PC-9 (cell line): ENCODE data around the gene TAF1A. TPM values are rescaled to one million over a fixed set of nuclear protein-coding genes. Genes with fewer than 3 reads are reported as not detected.
A peak's percentile ranks its signal among the peaks of the same experiment; 100 is the strongest.

Experiments used
- BruUV-seq: library from RNA; stranded (reverse); fragments of 400-500 nt; replicated peaks from 2 replicates; lab custom pipeline; 2021; lab: Mats Ljungman, UMichigan
- CTCF ChIA-PET: fragments of 300-600 bp; sonication (Branson Sonifier 250); formaldehyde crosslinking; loops from one replicate; lab custom pipeline; 2022; ENCODE audit warnings: antibody characterized with exemption; lab: Charles Lee
- POLR2A ChIA-PET: fragments of 300-600 bp; sonication (Branson Sonifier 250); formaldehyde crosslinking; loops from one replicate; lab custom pipeline; 2022; ENCODE audit warnings: antibody characterized with exemption; ENCODE audit not compliant: unreplicated experiment; lab: Charles Lee
- DNase-seq, 2 experiments: peaks; one replicate each; pipeline versions ENCODE4 v3.0.0 to v3.0.0-alpha.2; 2015 to 2022; ENCODE audit warnings: mixed read lengths in 1 of 2
- H2AFZ ChIP-seq: fragments of 200-600 bp; sonication (generic); 2 replicates; pipeline ENCODE4 v1.8.1; 2017; ENCODE audit warnings: antibody characterized with exemption
- H3F3A ChIP-seq: fragments of 200-600 bp; sonication (generic); 2 replicates; pipeline ENCODE4 v1.8.1; 2017; ENCODE audit warnings: antibody characterized with exemption, mild to moderate bottlenecking, low read depth; ENCODE audit not compliant: insufficient read depth
- H3K27ac ChIP-seq: fragments of 200-600 bp; sonication (generic); 2 replicates; pipeline ENCODE4 v1.6.1; 2016; ENCODE audit warnings: mixed run types
- H3K27me3 ChIP-seq: fragments of 200-600 bp; sonication (generic); 2 replicates; pipeline ENCODE4 v1.6.1; 2016; ENCODE audit warnings: low read depth, mixed run types; ENCODE audit not compliant: insufficient read depth
- H3K36me3 ChIP-seq: fragments of 200-600 bp; sonication (generic); 2 replicates; pipeline ENCODE4 v1.6.1; 2016; ENCODE audit warnings: low read depth, mixed run types
- H3K4me1 ChIP-seq: fragments of 200-600 bp; sonication (generic); replicated peaks from 2 replicates; pipeline ENCODE4 v1.6.1; 2016; ENCODE audit warnings: mixed run types; ENCODE audit not compliant: insufficient read depth
- H3K4me2 ChIP-seq: fragments of 200-600 bp; sonication (generic); 2 replicates; pipeline ENCODE4 v1.6.1; 2017; ENCODE audit warnings: mixed run types
- H3K4me3 ChIP-seq: fragments of 200-600 bp; sonication (generic); 2 replicates; pipeline ENCODE4 v1.6.1; 2016; ENCODE audit warnings: mixed run types
- H3K79me2 ChIP-seq: fragments of 200-600 bp; sonication (generic); 2 replicates; pipeline ENCODE4 v1.6.1; 2017; ENCODE audit warnings: low read depth, mixed run types
- H3K9me2 ChIP-seq: fragments of 200-600 bp; sonication (generic); 2 replicates; pipeline ENCODE4 v1.8.1; 2017; ENCODE audit warnings: mild to moderate bottlenecking; ENCODE audit not compliant: insufficient read depth
- H3K9me3 ChIP-seq: fragments of 200-600 bp; sonication (generic); 2 replicates; pipeline ENCODE4 v1.8.1; 2016; ENCODE audit warnings: low read depth; ENCODE audit not compliant: insufficient read depth
- H4K20me1 ChIP-seq: fragments of 200-600 bp; sonication (generic); 2 replicates; pipeline ENCODE4 v1.8.1; 2017; ENCODE audit not compliant: insufficient read depth
- EZH2 ChIP-seq: fragments of 200-600 bp; sonication (generic); IDR thresholded peaks from 2 replicates; pipeline ENCODE4 v1.8.0; 2017; ENCODE audit warnings: antibody characterized with exemption, low read depth
- intact Hi-C: fragments of 100-400 bp; cut with micrococcal nuclease; formaldehyde crosslinking; loops from one replicate; pipeline ENCODE4 v1.10.0; 2022; ENCODE audit not compliant: unreplicated experiment
- total RNA-seq: library from RNA; stranded (reverse); gene quantifications from 2 replicates; pipeline ENCODE4 v1.2.3, GENCODE V29; 2021
- TF ChIP-seq, protein P1 (sequence below): fragments of 200-600 bp; sonication (generic); conservative IDR thresholded peaks from 2 replicates; pipeline ENCODE4 v1.6.1; 2017; ENCODE audit warnings: mixed run types, antibody characterized with exemption, mild to moderate bottlenecking, moderate library complexity

TAF1A gene
- total RNA-seq, 1 experiment from 2014 or later = 18.4 TPM

DNA sequence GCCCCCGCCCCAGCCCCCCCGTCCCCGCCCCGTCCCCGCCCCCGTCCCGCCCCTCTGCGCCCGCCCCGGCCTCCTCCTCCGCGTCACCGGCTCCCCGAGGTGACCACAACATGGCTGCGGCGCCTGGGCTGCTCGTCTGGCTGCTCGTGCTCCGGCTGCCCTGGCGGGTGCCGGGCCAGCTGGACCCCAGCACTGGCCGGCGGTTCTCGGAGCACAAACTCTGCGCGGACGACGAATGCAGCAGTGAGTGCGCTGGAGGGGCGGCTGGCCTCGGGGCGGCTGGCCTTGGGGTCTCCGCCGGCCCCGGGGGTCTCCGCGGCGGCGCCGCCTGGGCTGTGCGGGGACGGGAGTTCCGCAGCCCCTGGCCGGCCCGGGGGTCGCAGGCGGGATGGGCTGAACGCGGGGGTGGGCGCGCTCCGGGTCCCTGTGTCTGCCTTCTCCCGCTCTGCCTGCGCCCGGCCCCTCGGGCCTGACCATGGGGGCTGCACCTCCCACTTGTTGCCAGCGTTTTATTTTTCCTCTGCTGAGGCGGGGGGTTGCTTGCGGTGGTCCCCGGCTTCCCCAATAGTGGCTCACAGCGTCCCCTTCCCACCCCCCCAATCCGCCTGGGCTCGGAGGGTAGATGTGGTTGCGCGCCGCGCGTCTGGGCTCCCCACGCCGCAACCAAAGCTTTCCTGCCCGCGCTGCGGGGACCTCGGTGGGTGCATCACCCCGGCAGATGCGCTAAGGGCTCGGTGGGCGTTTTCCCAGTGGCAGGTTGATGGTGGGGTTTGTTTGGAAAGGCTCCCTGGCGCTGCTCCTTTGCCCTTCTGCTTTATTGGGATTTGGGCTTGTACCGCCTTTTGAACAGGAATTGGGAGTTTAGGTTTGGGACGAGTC is 28.5 kb upstream of the TAF1A start, which contains the start of gene MIA3:
Gene MIA3, plus strand, starts transcription at position 97 of the 879 bp plus-strand sequence. Its CDS starts 14 bp downstream, at position 111.
- Histone ChIP-seq H3K36me3 (0 out of 2 replicates have a peak, but pooled peaks cover 4% of the 10 kb centered on the region), H3K4me3 (peak within 1 kb of the TSS; percentile 70), H3K4me1 (peaks cover 6% of the 10 kb centered on the region), H3F3A (peaks cover 14% of the 10 kb centered on the region; the same call in 1 of the 2 replicates), H3K9me3 (no peaks in the 10 kb centered on the region; the same call in 1 of the 2 replicates), H3K79me2 (peaks cover 29% of the 10 kb centered on the region), H2AFZ (peak within 1 kb of the TSS; percentile 83), H3K27me3 (no peaks in the 10 kb centered on the region), H3K27ac (0 out of 2 replicates have a peak within 1 kb of the TSS, but pooled peaks have one; percentile 14), H3K4me2 (peak within 1 kb of the TSS; percentile 82), H3K9me2 (no peaks in the 10 kb centered on the region), H4K20me1 (no peaks in the 10 kb centered on the region)
- ChIA-PET POLR2A (interaction anchor here (0.6 kb wide), 2 partner anchors 27 to 612 kb away, joined by 5 to 13 read pairs; no protein-coding TSS in a partner anchor), CTCF (interaction anchor here (0.7 kb wide), 1 partner anchor 9 kb away, joined by 4 read pairs; no protein-coding TSS in a partner anchor)
- intact Hi-C loops = loop anchor here (1.0 kb wide), 1 partner anchor 153 kb away; no protein-coding TSS in a partner anchor
- no TSS peak for BruUV-seq
- TF ChIP-seq, protein P1, sequence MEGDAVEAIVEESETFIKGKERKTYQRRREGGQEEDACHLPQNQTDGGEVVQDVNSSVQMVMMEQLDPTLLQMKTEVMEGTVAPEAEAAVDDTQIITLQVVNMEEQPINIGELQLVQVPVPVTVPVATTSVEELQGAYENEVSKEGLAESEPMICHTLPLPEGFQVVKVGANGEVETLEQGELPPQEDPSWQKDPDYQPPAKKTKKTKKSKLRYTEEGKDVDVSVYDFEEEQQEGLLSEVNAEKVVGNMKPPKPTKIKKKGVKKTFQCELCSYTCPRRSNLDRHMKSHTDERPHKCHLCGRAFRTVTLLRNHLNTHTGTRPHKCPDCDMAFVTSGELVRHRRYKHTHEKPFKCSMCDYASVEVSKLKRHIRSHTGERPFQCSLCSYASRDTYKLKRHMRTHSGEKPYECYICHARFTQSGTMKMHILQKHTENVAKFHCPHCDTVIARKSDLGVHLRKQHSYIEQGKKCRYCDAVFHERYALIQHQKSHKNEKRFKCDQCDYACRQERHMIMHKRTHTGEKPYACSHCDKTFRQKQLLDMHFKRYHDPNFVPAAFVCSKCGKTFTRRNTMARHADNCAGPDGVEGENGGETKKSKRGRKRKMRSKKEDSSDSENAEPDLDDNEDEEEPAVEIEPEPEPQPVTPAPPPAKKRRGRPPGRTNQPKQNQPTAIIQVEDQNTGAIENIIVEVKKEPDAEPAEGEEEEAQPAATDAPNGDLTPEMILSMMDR = no peak
- TF ChIP-seq EZH2 = no peak
- peak; percentile 21 to 39 for DNase-seq

DNA sequence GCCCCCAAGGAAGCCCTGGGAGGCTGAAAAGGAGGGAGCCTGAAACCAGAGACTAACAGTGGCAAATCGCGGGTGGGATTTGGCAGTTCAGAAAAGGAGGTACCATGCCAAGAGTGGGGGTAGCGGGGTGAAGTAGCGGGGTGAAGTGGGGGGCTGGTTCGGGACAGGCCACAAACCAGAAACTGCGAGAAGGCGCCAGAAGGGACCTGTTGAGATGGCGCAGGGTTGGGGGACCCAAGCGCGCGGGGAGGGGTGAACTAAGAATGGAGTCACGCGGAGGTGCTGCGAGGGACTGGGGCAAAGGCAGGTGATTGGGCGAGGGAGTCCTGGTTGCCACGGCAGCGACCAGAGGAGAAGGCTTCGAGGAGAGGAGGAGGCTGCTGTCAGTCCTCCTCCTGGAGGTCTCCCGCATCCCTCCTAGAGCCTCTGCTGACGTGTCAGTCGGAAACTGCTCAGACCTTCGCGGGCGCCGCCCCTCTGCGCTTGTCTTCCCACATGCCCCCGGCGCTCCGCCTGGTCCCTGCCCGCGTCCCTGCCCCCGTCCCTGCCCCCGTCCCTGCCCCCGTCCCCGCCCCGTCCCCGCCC is 27.7 kb upstream of the TAF1A start:
- DNase-seq = peak; percentile 88 to 90
- H3K36me3 ChIP-seq = 0 out of 2 replicates have a peak, but pooled peaks cover 4% of the 10 kb centered on the region
- intact Hi-C loops = loop anchor here (2.0 kb wide), 1 partner anchor 29 kb away; the partner anchor contains the start of gene TAF1A
- H3K9me3 ChIP-seq = no peaks in the 10 kb centered on the region; the same call in 1 of the 2 replicates
- H3F3A ChIP-seq = peaks cover 14% of the 10 kb centered on the region; the same call in 1 of the 2 replicates
- H3K4me2 ChIP-seq = peak overlapping the region; percentile 72
- H3K27ac ChIP-seq = 0 out of 2 replicates have a peak overlapping the region, but pooled peaks have one; percentile 14
- POLR2A ChIA-PET = interaction anchor here (0.5 to 0.6 kb wide), 2 partner anchors 28 to 1882 kb away, joined by 4 to 6 read pairs; partner anchors contain the start of gene TAF1A
- no peaks in the 10 kb centered on the region for H4K20me1 ChIP-seq
- no peaks in the 10 kb centered on the region for H3K27me3 ChIP-seq
- H2AFZ ChIP-seq = peak overlapping the region; percentile 83
- no peak for TF ChIP-seq EZH2
- TF ChIP-seq, protein P1 = no peak
- peaks cover 6% of the 10 kb centered on the region for H3K4me1 ChIP-seq
- H3K79me2 ChIP-seq = peaks cover 29% of the 10 kb centered on the region
- CTCF ChIA-PET = no interaction called here
- TSS peak; percentile 89 for BruUV-seq
- H3K9me2 ChIP-seq = no peaks in the 10 kb centered on the region
- H3K4me3 ChIP-seq = peak overlapping the region; percentile 43; the same call in 1 of the 2 replicates

DNA sequence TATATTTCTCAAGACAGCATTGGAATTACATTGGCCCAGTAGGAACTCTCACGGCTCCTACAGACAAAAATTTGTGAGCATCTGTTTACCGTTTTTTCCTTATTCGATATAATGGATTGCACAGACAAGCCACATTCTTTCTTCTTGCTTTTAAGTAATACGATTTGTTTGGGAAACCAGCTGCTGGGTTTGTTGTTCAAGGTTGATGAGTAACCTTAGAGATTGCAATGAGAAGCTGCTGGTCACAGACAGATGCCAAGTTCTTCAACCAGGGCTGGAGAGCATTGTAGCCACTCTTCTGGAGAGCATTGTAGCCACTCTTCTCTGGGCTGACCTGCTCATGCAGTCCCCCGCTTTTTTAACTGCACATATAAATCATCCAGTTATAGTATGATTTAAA is 26.8 kb upstream of the TAF1A start:
- Histone ChIP-seq H3F3A (peaks cover 14% of the 10 kb centered on the region; the same call in 1 of the 2 replicates), H3K4me1 (peaks cover 6% of the 10 kb centered on the region), H3K27ac (no peak overlapping the region), H3K4me2 (no peak overlapping the region), H3K9me2 (no peaks in the 10 kb centered on the region), H3K79me2 (peaks cover 29% of the 10 kb centered on the region), H3K36me3 (no peaks in the 10 kb centered on the region), H4K20me1 (no peaks in the 10 kb centered on the region), H3K9me3 (no peaks in the 10 kb centered on the region; the same call in 1 of the 2 replicates), H2AFZ (no peak overlapping the region), H3K4me3 (no peak overlapping the region), H3K27me3 (no peaks in the 10 kb centered on the region)
- BruUV-seq = no TSS peak
- DNase-seq = no peak
- intact Hi-C loops = loop anchor here (2.0 kb wide), 1 partner anchor 28 kb away; the partner anchor contains the start of gene TAF1A
- TF ChIP-seq, protein P1 = no peak
- no peak for TF ChIP-seq EZH2
- ChIA-PET CTCF (no interaction called here), POLR2A (interaction anchor here (0.6 kb wide), 1 partner anchor 927 kb away, joined by 4 read pairs; no protein-coding TSS in a partner anchor)
